ENCODE data around the gene STAT5B. TPM values are rescaled to one million over a fixed set of nuclear protein-coding genes. Genes with fewer than 3 reads are reported as not detected.

The STAT5B gene
- total RNA-seq, 1 experiment from 2014 or later = 102 TPM

DNA sequence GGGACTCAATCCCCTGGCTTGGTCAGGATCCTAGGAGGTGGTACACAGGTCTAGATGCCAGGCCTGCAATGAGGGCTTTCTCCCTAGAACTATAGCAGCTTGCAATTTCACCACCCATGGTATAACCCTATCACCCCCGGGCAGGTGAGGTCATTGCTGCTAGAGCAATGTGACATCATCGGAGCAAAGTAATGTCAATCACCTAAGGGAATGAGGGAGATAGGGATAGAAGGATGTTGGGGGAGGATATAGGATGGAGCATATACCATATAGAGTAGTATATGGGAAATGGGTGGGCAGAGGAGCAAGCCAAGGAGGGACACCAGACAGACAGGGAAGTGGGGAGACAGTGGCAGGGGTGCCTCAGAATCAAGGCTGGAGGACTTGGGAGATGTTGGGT lies 98.5 kb downstream of the STAT5B start:
- in situ Hi-C loops (cut with HindIII; ENCODE audit: low pct_unique_long_range_greater_than_20kb, low sequenced_read_pairs) = no loop called here
- TF ChIP-seq, protein P1, sequence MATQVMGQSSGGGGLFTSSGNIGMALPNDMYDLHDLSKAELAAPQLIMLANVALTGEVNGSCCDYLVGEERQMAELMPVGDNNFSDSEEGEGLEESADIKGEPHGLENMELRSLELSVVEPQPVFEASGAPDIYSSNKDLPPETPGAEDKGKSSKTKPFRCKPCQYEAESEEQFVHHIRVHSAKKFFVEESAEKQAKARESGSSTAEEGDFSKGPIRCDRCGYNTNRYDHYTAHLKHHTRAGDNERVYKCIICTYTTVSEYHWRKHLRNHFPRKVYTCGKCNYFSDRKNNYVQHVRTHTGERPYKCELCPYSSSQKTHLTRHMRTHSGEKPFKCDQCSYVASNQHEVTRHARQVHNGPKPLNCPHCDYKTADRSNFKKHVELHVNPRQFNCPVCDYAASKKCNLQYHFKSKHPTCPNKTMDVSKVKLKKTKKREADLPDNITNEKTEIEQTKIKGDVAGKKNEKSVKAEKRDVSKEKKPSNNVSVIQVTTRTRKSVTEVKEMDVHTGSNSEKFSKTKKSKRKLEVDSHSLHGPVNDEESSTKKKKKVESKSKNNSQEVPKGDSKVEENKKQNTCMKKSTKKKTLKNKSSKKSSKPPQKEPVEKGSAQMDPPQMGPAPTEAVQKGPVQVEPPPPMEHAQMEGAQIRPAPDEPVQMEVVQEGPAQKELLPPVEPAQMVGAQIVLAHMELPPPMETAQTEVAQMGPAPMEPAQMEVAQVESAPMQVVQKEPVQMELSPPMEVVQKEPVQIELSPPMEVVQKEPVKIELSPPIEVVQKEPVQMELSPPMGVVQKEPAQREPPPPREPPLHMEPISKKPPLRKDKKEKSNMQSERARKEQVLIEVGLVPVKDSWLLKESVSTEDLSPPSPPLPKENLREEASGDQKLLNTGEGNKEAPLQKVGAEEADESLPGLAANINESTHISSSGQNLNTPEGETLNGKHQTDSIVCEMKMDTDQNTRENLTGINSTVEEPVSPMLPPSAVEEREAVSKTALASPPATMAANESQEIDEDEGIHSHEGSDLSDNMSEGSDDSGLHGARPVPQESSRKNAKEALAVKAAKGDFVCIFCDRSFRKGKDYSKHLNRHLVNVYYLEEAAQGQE (IDR thresholded peaks at IDR 0.05; ENCODE audit: insufficient read depth in 1 of 2, low read depth in 2 of 2, low read length in 1 of 2) = no peak
- no peak for TF ChIP-seq SIN3A (IDR thresholded peaks at IDR 0.05; ENCODE audit: borderline replicate concordance, insufficient read depth, low read depth, low read length)
- no peak for TF ChIP-seq POLR2AphosphoS5 (IDR thresholded peaks at IDR 0.05; ENCODE audit: low read depth, low read length)
- Histone ChIP-seq H3K4me3 (ENCODE audit: low read depth in 2 of 2, low read length in 2 of 2) (no peak overlapping the region), H3K27ac (ENCODE audit: low read length) (no peak overlapping the region), H3K4me1 (ENCODE audit: control insufficient read depth, insufficient read depth, low read length) (no peaks in the 10 kb centered on the region; the same call in 1 of the 2 replicates), H3K36me3 (ENCODE audit: control insufficient read depth, insufficient read depth, low read length) (no peaks in the 10 kb centered on the region), H3K27me3 (ENCODE audit: control insufficient read depth, insufficient read depth, low read length) (no peaks in the 10 kb centered on the region), H3K9me3 (ENCODE audit: control insufficient read depth, insufficient read depth, low read depth, low read length) (no peaks in the 10 kb centered on the region)
- POLR2A ChIA-PET = no interaction called here
- DNase-seq (ENCODE audit: low read depth, low spot score) (no peak), ATAC-seq (no peak)
- no TSS peak for BruUV-seq (replicated peaks)
- CTCF ChIA-PET = no interaction called here
- intact Hi-C loops (cut with micrococcal nuclease; ENCODE audit: unreplicated experiment) = no loop called here

- ChIA-PET CTCF (no interaction called here), POLR2A (no interaction called here)
Observed at GRCh38 chr17:42174126-42174783, 101.9 kb downstream of the STAT5B start.

More at GRCh38 chr17:42174126-42174783, 101.9 kb downstream of the STAT5B start:
- in situ Hi-C loops (cut with HindIII; ENCODE audit: low pct_unique_long_range_greater_than_20kb, low sequenced_read_pairs) = no loop called here
- intact Hi-C loops (cut with micrococcal nuclease; ENCODE audit: unreplicated experiment) = no loop called here
- Histone ChIP-seq H3K9me3 (ENCODE audit: control insufficient read depth, insufficient read depth, low read depth, low read length) (no peaks in the 10 kb centered on the region), H3K27me3 (ENCODE audit: control insufficient read depth, insufficient read depth, low read length) (no peaks in the 10 kb centered on the region), H3K36me3 (ENCODE audit: control insufficient read depth, insufficient read depth, low read length) (no peaks in the 10 kb centered on the region), H3K4me3 (ENCODE audit: low read depth in 2 of 2, low read length in 2 of 2) (no peak overlapping the region), H3K4me1 (ENCODE audit: control insufficient read depth, insufficient read depth, low read length) (no peaks in the 10 kb centered on the region; the same call in 1 of the 2 replicates), H3K27ac (ENCODE audit: low read length) (no peak overlapping the region)
- no peak for DNase-seq (ENCODE audit: low read depth, low spot score)
- TF ChIP-seq, protein P1 (IDR thresholded peaks at IDR 0.05; ENCODE audit: insufficient read depth in 1 of 2, low read depth in 2 of 2, low read length in 1 of 2) = no peak
- TF ChIP-seq POLR2AphosphoS5 (IDR thresholded peaks at IDR 0.05; ENCODE audit: low read depth, low read length) (no peak), SIN3A (IDR thresholded peaks at IDR 0.05; ENCODE audit: borderline replicate concordance, insufficient read depth, low read depth, low read length) (no peak), TCF7L2 (IDR thresholded peaks at IDR 0.05; ENCODE audit: low read depth, low read length) (no peak)
- TF ChIP-seq, protein P2, sequence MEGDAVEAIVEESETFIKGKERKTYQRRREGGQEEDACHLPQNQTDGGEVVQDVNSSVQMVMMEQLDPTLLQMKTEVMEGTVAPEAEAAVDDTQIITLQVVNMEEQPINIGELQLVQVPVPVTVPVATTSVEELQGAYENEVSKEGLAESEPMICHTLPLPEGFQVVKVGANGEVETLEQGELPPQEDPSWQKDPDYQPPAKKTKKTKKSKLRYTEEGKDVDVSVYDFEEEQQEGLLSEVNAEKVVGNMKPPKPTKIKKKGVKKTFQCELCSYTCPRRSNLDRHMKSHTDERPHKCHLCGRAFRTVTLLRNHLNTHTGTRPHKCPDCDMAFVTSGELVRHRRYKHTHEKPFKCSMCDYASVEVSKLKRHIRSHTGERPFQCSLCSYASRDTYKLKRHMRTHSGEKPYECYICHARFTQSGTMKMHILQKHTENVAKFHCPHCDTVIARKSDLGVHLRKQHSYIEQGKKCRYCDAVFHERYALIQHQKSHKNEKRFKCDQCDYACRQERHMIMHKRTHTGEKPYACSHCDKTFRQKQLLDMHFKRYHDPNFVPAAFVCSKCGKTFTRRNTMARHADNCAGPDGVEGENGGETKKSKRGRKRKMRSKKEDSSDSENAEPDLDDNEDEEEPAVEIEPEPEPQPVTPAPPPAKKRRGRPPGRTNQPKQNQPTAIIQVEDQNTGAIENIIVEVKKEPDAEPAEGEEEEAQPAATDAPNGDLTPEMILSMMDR (IDR thresholded peaks at IDR 0.05) = no peak
- ATAC-seq = no peak
- BruUV-seq (replicated peaks) = no TSS peak
